HEK293T (cell line): ENCODE results near the gene CERK.

Experiments
- ARNT ChIP-seq: fragments of 450-650 bp; IDR thresholded peaks from 2 replicates; pipeline ENCODE4 v1.6.1; 2017; ENCODE audit warnings: mild to moderate bottlenecking
- BHLHE40 ChIP-seq: fragments of 450-650 bp; IDR thresholded peaks from 2 replicates; pipeline ENCODE4 v1.6.1; 2016; ENCODE audit warnings: mild to moderate bottlenecking, moderate library complexity, borderline replicate concordance
- CTBP1 ChIP-seq: fragments of 450-650 bp; IDR thresholded peaks from 2 replicates; pipeline ENCODE4 v1.6.1; 2016; ENCODE audit warnings: borderline replicate concordance
- FOXA1 ChIP-seq: fragments of 450-650 bp; IDR thresholded peaks from 2 replicates; pipeline ENCODE4 v1.6.1; 2016; ENCODE audit warnings: mild to moderate bottlenecking
- SP1 ChIP-seq: fragments of 450-650 bp; IDR thresholded peaks from 2 replicates; pipeline ENCODE4 v1.6.1; 2017
- SUZ12 ChIP-seq: fragments of 450-650 bp; IDR thresholded peaks from 2 replicates; pipeline ENCODE4 v1.6.1; 2016; ENCODE audit warnings: mild to moderate bottlenecking
- TARDBP ChIP-seq: fragments of 450-650 bp; IDR thresholded peaks from 2 replicates; pipeline ENCODE4 v1.6.1; 2016
- ZNF384 ChIP-seq: fragments of 450-650 bp; IDR thresholded peaks from 2 replicates; pipeline ENCODE4 v1.6.1; 2016
- TF ChIP-seq, protein P1 (sequence below): fragments of 450-650 bp; IDR thresholded peaks from 2 replicates; pipeline ENCODE4 v1.6.1; 2016

DNA sequence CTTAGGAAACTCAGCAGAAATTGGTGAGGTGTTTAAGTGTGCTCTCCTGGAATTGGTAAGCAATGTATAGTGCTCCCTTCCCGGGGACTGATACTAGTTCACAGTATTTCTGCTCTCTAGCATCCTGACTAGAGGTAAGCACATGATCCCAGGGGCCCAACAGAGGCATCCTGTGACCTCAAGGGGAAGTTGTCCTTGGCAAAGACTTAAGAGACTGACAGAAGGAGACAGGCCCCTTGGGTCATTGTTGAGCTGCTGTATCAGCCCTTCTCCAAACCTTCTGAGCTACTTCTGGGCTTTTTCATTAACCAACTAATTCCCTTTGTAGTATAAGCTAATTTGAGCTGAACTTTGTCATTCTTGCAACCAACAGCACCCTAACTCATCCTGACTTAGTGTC is 20.1 kb upstream of the CERK start:
- no peak for TF ChIP-seq CTBP1
- no peak for TF ChIP-seq SP1
- TF ChIP-seq TARDBP, result no peak
- no peak for TF ChIP-seq BHLHE40
- TF ChIP-seq, protein P1, sequence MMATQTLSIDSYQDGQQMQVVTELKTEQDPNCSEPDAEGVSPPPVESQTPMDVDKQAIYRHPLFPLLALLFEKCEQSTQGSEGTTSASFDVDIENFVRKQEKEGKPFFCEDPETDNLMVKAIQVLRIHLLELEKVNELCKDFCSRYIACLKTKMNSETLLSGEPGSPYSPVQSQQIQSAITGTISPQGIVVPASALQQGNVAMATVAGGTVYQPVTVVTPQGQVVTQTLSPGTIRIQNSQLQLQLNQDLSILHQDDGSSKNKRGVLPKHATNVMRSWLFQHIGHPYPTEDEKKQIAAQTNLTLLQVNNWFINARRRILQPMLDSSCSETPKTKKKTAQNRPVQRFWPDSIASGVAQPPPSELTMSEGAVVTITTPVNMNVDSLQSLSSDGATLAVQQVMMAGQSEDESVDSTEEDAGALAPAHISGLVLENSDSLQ, result no peak
- no peak for TF ChIP-seq SUZ12
- no peak for TF ChIP-seq FOXA1
- TF ChIP-seq ZNF384, result no peak
- TF ChIP-seq ARNT, result no peak
